H9 (cell line): ENCODE results near the gene ZNF714. TPM values are rescaled to one million over a fixed set of nuclear protein-coding genes. Genes with fewer than 3 reads are reported as not detected.

Experiments
- DNase-seq: peaks from one replicate; pipeline ENCODE4 v3.0.0-alpha.2; 2017
- H2AFZ ChIP-seq: one replicate; pipeline ENCODE4 v1.6.1; 2013; ENCODE audit warnings: mild to moderate bottlenecking, low read length, control low read depth, moderate library complexity
- H2AK5ac ChIP-seq: 2 replicates; pipeline ENCODE4 v1.6.1; 2013; ENCODE audit warnings: low read length, control low read depth, mixed read lengths; ENCODE audit not compliant: insufficient read length
- H2BK120ac ChIP-seq: one replicate; pipeline ENCODE4 v1.6.1; 2013; ENCODE audit warnings: low read depth, mild to moderate bottlenecking, low read length, control low read depth, inconsistent platforms; ENCODE audit not compliant: poor library complexity, severe bottlenecking
- H2BK12ac ChIP-seq: 2 replicates; pipeline ENCODE4 v1.6.1; 2013; ENCODE audit warnings: low read length, control low read depth, mixed read lengths, low read depth; ENCODE audit not compliant: insufficient read length
- H2BK15ac ChIP-seq: 2 replicates; pipeline ENCODE4 v1.6.1; 2013; ENCODE audit warnings: low read depth, low read length, control low read depth
- H2BK20ac ChIP-seq: one replicate; pipeline ENCODE4 v1.6.1; 2013; ENCODE audit warnings: low read depth, mild to moderate bottlenecking, low read length, control low read depth, inconsistent platforms; ENCODE audit not compliant: poor library complexity, severe bottlenecking
- H2BK5ac ChIP-seq: 2 replicates; pipeline ENCODE4 v1.6.1; 2013; ENCODE audit warnings: low read length, control low read depth, mixed read lengths; ENCODE audit not compliant: insufficient read length
- H3K14ac ChIP-seq: 2 replicates; pipeline ENCODE4 v1.6.1; 2013; ENCODE audit warnings: low read length, control low read depth; ENCODE audit not compliant: insufficient read depth
- H3K18ac ChIP-seq: 2 replicates; pipeline ENCODE4 v1.6.1; 2013; ENCODE audit warnings: low read depth, mild to moderate bottlenecking, mixed read lengths, low read length, control low read depth; ENCODE audit not compliant: insufficient read length
- H3K23ac ChIP-seq: 2 replicates; pipeline ENCODE4 v1.6.1; 2013; ENCODE audit warnings: low read length, control low read depth, mixed read lengths, low read depth; ENCODE audit not compliant: insufficient read length
- H3K23me2 ChIP-seq: 2 replicates; pipeline ENCODE4 v1.6.1; 2013; ENCODE audit warnings: low read depth, mild to moderate bottlenecking, mixed read lengths, low read length, control low read depth; ENCODE audit not compliant: insufficient read length, poor library complexity, severe bottlenecking
- H3K27ac ChIP-seq: 2 replicates; pipeline ENCODE4 v1.5.1; 2013; ENCODE audit warnings: low read length, control low read depth, mixed read lengths, low read depth; ENCODE audit not compliant: insufficient read length
- H3K27me3 ChIP-seq: 2 replicates; pipeline ENCODE4 v1.6.1; 2013; ENCODE audit warnings: low read length, control low read depth, inconsistent platforms; ENCODE audit not compliant: insufficient read depth
- H3K4ac ChIP-seq: 2 replicates; pipeline ENCODE4 v1.6.1; 2013; ENCODE audit warnings: low read depth, mild to moderate bottlenecking, control low read depth, inconsistent platforms, low read length, moderate library complexity
- H3K4me1 ChIP-seq: 2 replicates; pipeline ENCODE4 v1.6.1; 2013; ENCODE audit warnings: low read length, control low read depth, inconsistent platforms; ENCODE audit not compliant: insufficient read depth
- H3K4me2 ChIP-seq: 2 replicates; pipeline ENCODE4 v1.6.1; 2013; ENCODE audit warnings: low read length, control low read depth, mixed read lengths; ENCODE audit not compliant: insufficient read length, insufficient read depth
- H3K56ac ChIP-seq: 2 replicates; pipeline ENCODE4 v1.6.1; 2013; ENCODE audit warnings: low read depth, mild to moderate bottlenecking, mixed read lengths, low read length, control low read depth; ENCODE audit not compliant: insufficient read length
- H3K79me1 ChIP-seq: 2 replicates; pipeline ENCODE4 v1.6.1; 2013; ENCODE audit warnings: low read depth, mild to moderate bottlenecking, moderate library complexity, low read length, control low read depth, inconsistent platforms; ENCODE audit not compliant: insufficient read depth, poor library complexity, severe bottlenecking
- H3K79me2 ChIP-seq: 2 replicates; pipeline ENCODE4 v1.6.1; 2013; ENCODE audit warnings: low read length, control low read depth, inconsistent platforms; ENCODE audit not compliant: insufficient read depth
- H3K9ac ChIP-seq: 2 replicates; pipeline ENCODE4 v1.6.1; 2013; ENCODE audit warnings: low read length, control low read depth, mixed read lengths; ENCODE audit not compliant: insufficient read length; ENCODE audit errors: extremely low read depth
- H3K9me3 ChIP-seq: one replicate; pipeline ENCODE4 v1.6.1; 2013; ENCODE audit warnings: low read depth, low read length, inconsistent platforms; ENCODE audit not compliant: control insufficient read depth
- H3T11ph ChIP-seq: one replicate; pipeline ENCODE4 v1.6.1; 2013; ENCODE audit warnings: mild to moderate bottlenecking, low read length, control low read depth, inconsistent platforms
- H4K20me1 ChIP-seq: one replicate; pipeline ENCODE4 v1.6.1; 2013; ENCODE audit not compliant: control insufficient read depth, insufficient read length, insufficient read depth
- H4K5ac ChIP-seq: 2 replicates; pipeline ENCODE4 v1.6.1; 2013; ENCODE audit warnings: low read depth, mild to moderate bottlenecking, mixed read lengths, low read length, control low read depth; ENCODE audit not compliant: insufficient read length
- H4K8ac ChIP-seq: replicated peaks from 2 replicates; pipeline ENCODE4 v1.6.1; 2013; ENCODE audit warnings: low read length, control low read depth, mixed read lengths, low read depth; ENCODE audit not compliant: insufficient read length
- H4K91ac ChIP-seq: 2 replicates; pipeline ENCODE4 v1.6.1; 2013; ENCODE audit warnings: low read depth, mild to moderate bottlenecking, moderate library complexity, mixed read lengths, low read length, control low read depth; ENCODE audit not compliant: insufficient read length
- H3K27ac Mint-ChIP-seq, 3 experiments: 2 replicates in 2 of 3; 3 replicates in 1 of 3; pipeline ENCODE4 v1.8.0; 2020 to 2021; ENCODE audit warnings: mixed read lengths in 3 of 3, mild to moderate bottlenecking in 1 of 3, moderate library complexity in 1 of 3
- H3K27me3 Mint-ChIP-seq: 2 replicates; pipeline ENCODE4 v1.8.0; 2021; ENCODE audit warnings: low read depth, mild to moderate bottlenecking, moderate library complexity, mixed read lengths
- H3K36me3 Mint-ChIP-seq, 3 experiments: 2 replicates in 2 of 3; 3 replicates in 1 of 3; pipeline ENCODE4 v1.8.0; 2020 to 2021; ENCODE audit warnings: low read depth in 3 of 3, mixed read lengths in 3 of 3; ENCODE audit not compliant: insufficient read depth in 1 of 3
- H3K4me1 Mint-ChIP-seq, 2 experiments: 2 replicates each; pipeline ENCODE4 v1.8.0; 2020; ENCODE audit warnings: mixed read lengths in 2 of 2
- H3K4me3 Mint-ChIP-seq, 2 experiments: 2 replicates in 1 of 2; 3 replicates in 1 of 2; pipeline ENCODE4 v1.8.0; 2020 to 2021; ENCODE audit warnings: mild to moderate bottlenecking in 2 of 2, mixed read lengths in 2 of 2, moderate library complexity in 1 of 2
- H3K9me3 Mint-ChIP-seq, 2 experiments: 2 replicates in 1 of 2; 3 replicates in 1 of 2; pipeline ENCODE4 v1.8.0; 2020; ENCODE audit warnings: mild to moderate bottlenecking in 2 of 2, mixed read lengths in 2 of 2, moderate library complexity in 1 of 2
- CTCF ChIP-seq: fragments of 200-600 bp; sonication (generic); conservative IDR thresholded peaks from 3 replicates; pipeline ENCODE4 v1.8.0; 2021; ENCODE audit warnings: antibody characterized with exemption, mild to moderate bottlenecking
- WGBS: extraction: QIAGEN DNeasy Blood & Tissue Kit; methylation state at CpG from one replicate; pipeline ENCODE4 v1.1.7; 2013; ENCODE audit warnings: missing lambda C conversion rate, low lambda C conversion rate, mixed read lengths; ENCODE audit not compliant: insufficient read length; ENCODE audit errors: extremely low coverage; 5-methylcytosine and 5-hydroxymethylcytosine counted together
- total RNA-seq: library from RNA; stranded (reverse); gene quantifications from 2 replicates; pipeline ENCODE4 v1.2.1, GENCODE V29; 2021

The ZNF714 gene
- total RNA-seq, 1 experiment from 2014 or later, result 53.9 TPM

DNA sequence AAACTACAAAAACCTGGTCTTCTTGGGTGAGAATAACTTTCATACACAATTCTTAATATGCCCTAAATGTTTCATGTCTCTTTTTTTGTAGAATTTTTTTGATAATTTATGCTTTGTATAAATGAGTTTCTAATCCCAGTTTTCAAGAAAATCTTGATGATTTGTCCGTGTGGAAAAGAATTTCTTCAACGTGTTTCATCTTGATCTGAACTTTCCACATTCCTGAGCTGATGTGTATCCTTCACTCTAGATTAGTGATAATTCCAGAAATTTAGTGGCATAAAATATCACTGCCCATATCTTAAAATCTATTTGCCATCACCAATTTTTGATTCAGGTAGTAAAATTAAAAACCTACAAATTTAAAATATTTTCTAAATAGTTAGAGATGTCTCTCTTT, 84.4 kb downstream of the ZNF714 start:
- no peak overlapping the region for H3K4me3 Mint-ChIP-seq
- Histone ChIP-seq H2BK5ac (no peak overlapping the region), H3K27me3 (no peaks in the 10 kb centered on the region), H4K91ac (no peak overlapping the region), H3K4me2 (no peak overlapping the region), H3K18ac (no peak overlapping the region), H4K8ac (no peak overlapping the region), H3K23ac (no peak overlapping the region), H4K5ac (no peak overlapping the region), H2BK12ac (no peak overlapping the region), H3K9me3 (no peaks in the 10 kb centered on the region), H2BK20ac (no peak overlapping the region), H3K56ac (no peak overlapping the region), H4K20me1 (no peaks in the 10 kb centered on the region), H2BK15ac (no peak overlapping the region), H3K27ac (no peak overlapping the region), H3K4me1 (no peaks in the 10 kb centered on the region), H3K79me1 (peaks cover 14% of the 10 kb centered on the region), H3T11ph (no peak overlapping the region), H2BK120ac (no peak overlapping the region), H3K23me2 (no peaks in the 10 kb centered on the region), H3K4ac (no peak overlapping the region), H3K9ac (no peak overlapping the region), H3K79me2 (no peaks in the 10 kb centered on the region; the same call in 1 of the 2 replicates), H2AFZ (no peak overlapping the region), H2AK5ac (no peak overlapping the region), H3K14ac (no peak overlapping the region)
- no peak for TF ChIP-seq CTCF
- H3K27me3 Mint-ChIP-seq, result no peaks in the 10 kb centered on the region
- peaks cover 28 to 57% (median 56%) of the 10 kb centered on the region in 3 experiments; a peak in 6 of 7 replicates for H3K36me3 Mint-ChIP-seq
- no peak overlapping the region for H3K27ac Mint-ChIP-seq
- no CpG with 5 or more reads among the region's 2 CpGs for WGBS
- H3K4me1 Mint-ChIP-seq, result no peaks in the 10 kb centered on the region
- no peaks in the 10 kb centered on the region for H3K9me3 Mint-ChIP-seq
- no peak for DNase-seq

Other genes with a start within 250 kb of the ZNF714 start
- 24.5 and 26.8 TPM in 2 replicates for gene ZNF85, start 159.0 kb upstream of the ZNF714 start, total RNA-seq
- 16.6 and 17.7 TPM in 2 replicates for gene ZNF430, start 61.5 kb upstream of the ZNF714 start, total RNA-seq
- gene ZNF431, start 59.8 kb downstream of the ZNF714 start, total RNA-seq, result 47.4 and 47.8 TPM in 2 replicates
- gene ZNF708, start 247.2 kb downstream of the ZNF714 start, total RNA-seq, result 34.2 and 34.4 TPM in 2 replicates